ENCODE data around the gene TENM3.

Gene TENM3

GRCh38 chr4:182770259-182770995, 527.2 kb downstream of the TENM3 start:
- no peak for DNase-seq (ENCODE audit: low read depth)
- no peak for TF ChIP-seq CTCF (conservative IDR thresholded peaks at IDR 0.05; ENCODE audit: low read depth, low read length)
- no peak overlapping the region for H3K4me3 ChIP-seq (ENCODE audit: low read depth, low read length)

DNA sequence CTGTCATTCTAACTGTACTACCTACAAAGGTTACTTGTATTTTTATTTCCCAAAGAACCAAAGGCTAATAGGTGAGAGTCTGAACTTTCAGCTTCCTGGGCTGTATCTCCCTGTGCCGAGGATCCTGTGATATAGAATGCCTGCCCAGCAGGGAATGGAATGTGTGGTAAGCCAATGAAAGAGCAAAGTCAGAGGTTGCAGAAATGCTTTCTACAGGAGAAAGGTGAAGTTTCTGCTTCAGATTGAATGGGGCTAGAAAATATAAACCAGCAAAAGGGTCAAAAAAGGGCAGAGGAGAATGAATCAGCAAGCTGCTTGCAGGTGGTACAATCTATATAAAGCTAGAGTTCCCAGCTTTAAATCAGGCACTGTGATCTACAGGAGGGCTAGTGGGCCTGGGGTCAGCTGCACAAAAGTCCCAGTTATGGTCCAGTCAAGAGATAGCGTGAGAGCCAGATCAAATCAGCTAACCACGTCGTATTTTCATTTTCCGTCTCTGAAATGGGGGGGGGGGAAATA, 527.9 kb downstream of the TENM3 start:
- no peak overlapping the region for H3K4me3 ChIP-seq (ENCODE audit: low read depth, low read length)
- TF ChIP-seq CTCF (conservative IDR thresholded peaks at IDR 0.05; ENCODE audit: low read depth, low read length), result no peak
- DNase-seq (ENCODE audit: low read depth), result peak; percentile 80

GRCh38 chr4:182775075-182775474, 531.9 kb downstream of the TENM3 start:
- TF ChIP-seq CTCF (conservative IDR thresholded peaks at IDR 0.05; ENCODE audit: low read depth, low read length), result no peak
- H3K4me3 ChIP-seq (ENCODE audit: low read depth, low read length), result no peak overlapping the region
- no peak for DNase-seq (ENCODE audit: low read depth)

DNA sequence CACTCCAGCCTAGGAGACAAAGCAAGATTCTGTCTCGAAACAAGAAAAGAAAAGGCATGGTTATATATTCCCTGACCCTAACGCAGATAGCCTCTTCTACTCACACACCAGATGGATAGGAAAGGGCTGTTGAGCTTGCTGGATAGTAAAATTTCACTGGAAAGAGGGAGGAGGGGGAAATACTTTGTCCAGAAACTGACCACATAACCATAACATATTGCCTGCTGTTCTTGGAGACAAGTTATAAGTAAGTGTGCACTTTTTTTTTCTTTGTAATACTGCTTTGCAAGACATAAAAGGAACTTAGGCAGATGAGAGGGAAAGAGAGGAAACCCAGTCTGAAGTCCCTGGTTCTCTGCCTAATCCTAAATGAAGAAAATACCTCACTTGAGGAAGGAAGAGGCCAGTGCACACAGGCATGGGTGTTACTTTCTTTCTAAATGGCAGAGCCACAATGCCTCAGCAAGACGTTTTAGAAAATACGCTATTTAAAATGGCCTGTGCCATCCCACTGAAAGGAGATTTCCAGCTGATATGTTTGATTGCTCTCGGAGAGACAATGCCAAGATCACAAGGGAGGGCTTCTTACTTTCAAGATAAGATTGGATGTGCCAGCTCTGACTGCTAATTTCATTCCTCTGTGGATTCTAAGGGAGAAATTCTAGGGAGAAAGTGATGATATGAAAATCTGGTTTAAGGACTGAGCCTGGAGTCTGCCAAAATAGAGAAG, 533.3 kb downstream of the TENM3 start:
- no peak overlapping the region for H3K4me3 ChIP-seq (ENCODE audit: low read depth, low read length)
- no peak for TF ChIP-seq CTCF (conservative IDR thresholded peaks at IDR 0.05; ENCODE audit: low read depth, low read length)
- DNase-seq (ENCODE audit: low read depth), result peak; percentile 57

DNA sequence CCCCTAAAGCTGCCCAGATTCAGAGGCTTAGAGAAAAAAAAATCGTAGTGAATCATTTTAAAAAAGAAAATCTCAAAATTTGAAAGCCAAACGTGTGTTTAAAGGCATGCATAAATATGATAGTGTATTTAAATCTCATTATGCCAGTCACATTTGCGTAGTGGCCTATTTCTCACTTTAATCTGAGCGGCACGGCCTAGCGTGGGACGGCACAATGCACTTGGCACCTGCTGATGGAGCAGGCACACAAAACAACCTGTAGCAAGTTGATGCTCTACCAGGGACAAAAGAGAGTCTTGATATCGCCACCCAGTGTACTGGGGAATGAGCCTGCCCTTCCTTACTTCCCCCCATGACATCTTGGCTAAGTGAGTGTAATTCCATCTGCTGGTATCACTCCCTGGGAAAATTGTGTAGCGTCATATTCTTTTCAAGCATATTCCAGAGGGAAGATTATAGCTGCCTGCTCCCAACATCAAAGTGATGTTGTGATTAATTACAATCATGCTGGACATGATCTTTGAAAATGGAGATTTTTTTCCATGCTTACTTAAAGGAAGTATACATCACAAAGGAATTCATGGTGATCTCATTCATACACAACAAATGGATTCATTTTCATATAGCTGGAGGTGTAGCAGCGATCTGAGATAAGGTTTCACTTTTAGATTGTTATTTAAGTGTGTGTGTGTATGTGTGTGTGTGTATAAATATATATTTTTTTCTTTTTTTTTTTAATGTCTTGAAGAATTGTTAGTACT, 535.2 kb downstream of the TENM3 start:
- TF ChIP-seq CTCF (conservative IDR thresholded peaks at IDR 0.05; ENCODE audit: low read depth, low read length), result no peak
- H3K4me3 ChIP-seq (ENCODE audit: low read depth, low read length), result no peak overlapping the region
- DNase-seq (ENCODE audit: low read depth), result peak; percentile 4

DNA sequence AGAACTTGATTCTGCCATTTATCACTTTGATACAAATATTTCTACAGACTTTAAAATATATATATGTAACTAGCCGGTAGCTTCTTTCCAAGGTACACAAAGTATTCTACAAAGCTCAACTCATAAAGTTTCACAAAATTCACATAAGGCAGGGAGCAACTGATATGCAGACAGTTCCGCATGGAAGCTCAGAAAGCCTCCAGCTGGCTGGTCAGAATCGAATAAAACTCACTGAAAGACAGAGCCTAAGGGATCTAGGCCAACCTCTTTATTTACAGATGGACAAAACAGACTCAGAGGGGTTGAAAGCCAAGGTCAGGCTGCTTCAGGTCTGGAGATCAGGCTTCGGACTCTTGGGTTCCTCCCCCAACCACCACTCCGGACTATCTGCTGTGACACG, 543.8 kb downstream of the TENM3 start:
- TF ChIP-seq CTCF (conservative IDR thresholded peaks at IDR 0.05; ENCODE audit: low read depth, low read length), result no peak
- H3K4me3 ChIP-seq (ENCODE audit: low read depth, low read length), result no peak overlapping the region
- no peak for DNase-seq (ENCODE audit: low read depth)

All from choroid plexus epithelial cell (primary cell).